Measurements from ENCODE around the gene PARD3.

DNA sequence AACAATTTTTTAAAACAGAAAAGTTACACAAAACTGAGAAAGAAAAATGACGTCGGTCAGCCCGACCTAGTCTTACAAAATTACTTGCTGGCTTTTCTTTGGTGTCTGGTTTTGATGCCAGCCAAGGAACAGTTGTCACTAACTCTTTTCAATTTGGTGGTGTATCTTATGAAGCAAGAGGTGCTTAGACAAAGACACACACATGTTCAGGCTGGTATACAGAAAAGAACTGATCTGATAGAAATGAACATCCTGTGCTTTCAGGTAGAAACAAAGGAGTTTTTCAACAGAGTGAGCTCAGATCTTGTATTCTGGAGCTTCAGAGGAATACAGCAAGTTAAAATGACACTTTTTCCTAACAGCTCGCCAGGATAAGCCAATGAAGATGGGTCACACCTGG, 43.6 kb downstream of the PARD3 start:
- no peak for TF ChIP-seq HDAC6 (IDR thresholded peaks at IDR 0.05; ENCODE audit: unreplicated experiment)
- TF ChIP-seq EGR1 (IDR thresholded peaks at IDR 0.05; ENCODE audit: borderline replicate concordance in 1 of 2, low read depth in 2 of 2, low read length in 2 of 2), result no peak
- TF ChIP-seq PAX5 (IDR thresholded peaks at IDR 0.05; ENCODE audit: borderline replicate concordance, low read depth, low read length), result no peak
- TF ChIP-seq, protein P1, sequence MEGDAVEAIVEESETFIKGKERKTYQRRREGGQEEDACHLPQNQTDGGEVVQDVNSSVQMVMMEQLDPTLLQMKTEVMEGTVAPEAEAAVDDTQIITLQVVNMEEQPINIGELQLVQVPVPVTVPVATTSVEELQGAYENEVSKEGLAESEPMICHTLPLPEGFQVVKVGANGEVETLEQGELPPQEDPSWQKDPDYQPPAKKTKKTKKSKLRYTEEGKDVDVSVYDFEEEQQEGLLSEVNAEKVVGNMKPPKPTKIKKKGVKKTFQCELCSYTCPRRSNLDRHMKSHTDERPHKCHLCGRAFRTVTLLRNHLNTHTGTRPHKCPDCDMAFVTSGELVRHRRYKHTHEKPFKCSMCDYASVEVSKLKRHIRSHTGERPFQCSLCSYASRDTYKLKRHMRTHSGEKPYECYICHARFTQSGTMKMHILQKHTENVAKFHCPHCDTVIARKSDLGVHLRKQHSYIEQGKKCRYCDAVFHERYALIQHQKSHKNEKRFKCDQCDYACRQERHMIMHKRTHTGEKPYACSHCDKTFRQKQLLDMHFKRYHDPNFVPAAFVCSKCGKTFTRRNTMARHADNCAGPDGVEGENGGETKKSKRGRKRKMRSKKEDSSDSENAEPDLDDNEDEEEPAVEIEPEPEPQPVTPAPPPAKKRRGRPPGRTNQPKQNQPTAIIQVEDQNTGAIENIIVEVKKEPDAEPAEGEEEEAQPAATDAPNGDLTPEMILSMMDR (IDR thresholded peaks at IDR 0.05 in 2 of 3, conservative IDR thresholded peaks at IDR 0.05 in 1 of 3; ENCODE audit: control insufficient read depth in 2 of 3, extremely low read depth in 1 of 3, insufficient read depth in 1 of 3, low read depth in 3 of 3, low read length in 3 of 3), result no peak
- TF ChIP-seq ETV6 (conservative IDR thresholded peaks at IDR 0.05 in 1 of 2, IDR thresholded peaks at IDR 0.05 in 1 of 2; ENCODE audit: borderline replicate concordance in 1 of 2, low read depth in 1 of 2), result no peak
- TF ChIP-seq POLR2A (IDR thresholded peaks at IDR 0.05; ENCODE audit: low read depth, low read length), result no peak
- TF ChIP-seq, protein P2, sequence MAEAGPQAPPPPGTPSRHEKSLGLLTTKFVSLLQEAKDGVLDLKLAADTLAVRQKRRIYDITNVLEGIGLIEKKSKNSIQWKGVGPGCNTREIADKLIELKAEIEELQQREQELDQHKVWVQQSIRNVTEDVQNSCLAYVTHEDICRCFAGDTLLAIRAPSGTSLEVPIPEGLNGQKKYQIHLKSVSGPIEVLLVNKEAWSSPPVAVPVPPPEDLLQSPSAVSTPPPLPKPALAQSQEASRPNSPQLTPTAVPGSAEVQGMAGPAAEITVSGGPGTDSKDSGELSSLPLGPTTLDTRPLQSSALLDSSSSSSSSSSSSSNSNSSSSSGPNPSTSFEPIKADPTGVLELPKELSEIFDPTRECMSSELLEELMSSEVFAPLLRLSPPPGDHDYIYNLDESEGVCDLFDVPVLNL (IDR thresholded peaks at IDR 0.05; ENCODE audit: low read depth, low read length), result no peak
- TF ChIP-seq EZH2 (IDR thresholded peaks at IDR 0.05; ENCODE audit: borderline replicate concordance, control insufficient read depth, low read depth, low read length), result no peak
- TF ChIP-seq BRCA1 (IDR thresholded peaks at IDR 0.05; ENCODE audit: low read depth, low read length), result no peak
- TF ChIP-seq HCFC1 (IDR thresholded peaks at IDR 0.05; ENCODE audit: low read length), result no peak
- no peak for TF ChIP-seq EP300 (IDR thresholded peaks at IDR 0.05; ENCODE audit: borderline replicate concordance in 1 of 2, control insufficient read depth in 1 of 2, low read depth in 2 of 2, low read length in 2 of 2)

All from GM12878 (cell line).